Retinal pigment epithelial cell (primary cell): ENCODE measurements around the gene CRYL1.
A peak's percentile ranks its signal among the peaks of the same experiment; 100 is the strongest.
"Not testable (repeated sequence)": the region's sequence is repeated elsewhere in the genome, so short reads cannot be mapped to it uniquely, and the experiment has no call there.

Experiments
- DNase-seq: peaks from one replicate; pipeline ENCODE4 v3.0.0-alpha.2; 2010; ENCODE audit warnings: low read depth
- H3K4me3 ChIP-seq: 2 replicates; pipeline ENCODE4 v1.5.1; 2011; ENCODE audit warnings: mild to moderate bottlenecking, low read length, control low read depth, moderate library complexity
- TF ChIP-seq, protein P1 (sequence below): conservative IDR thresholded peaks from 2 replicates; pipeline ENCODE4 v1.5.1; 2011; ENCODE audit warnings: low read depth, low read length, control low read depth, inconsistent platforms

The CRYL1 gene

GRCh38 chr13:20435616-20436368, 89.9 kb downstream of the CRYL1 start:
- no peak overlapping the region for H3K4me3 ChIP-seq
- TF ChIP-seq, protein P1, sequence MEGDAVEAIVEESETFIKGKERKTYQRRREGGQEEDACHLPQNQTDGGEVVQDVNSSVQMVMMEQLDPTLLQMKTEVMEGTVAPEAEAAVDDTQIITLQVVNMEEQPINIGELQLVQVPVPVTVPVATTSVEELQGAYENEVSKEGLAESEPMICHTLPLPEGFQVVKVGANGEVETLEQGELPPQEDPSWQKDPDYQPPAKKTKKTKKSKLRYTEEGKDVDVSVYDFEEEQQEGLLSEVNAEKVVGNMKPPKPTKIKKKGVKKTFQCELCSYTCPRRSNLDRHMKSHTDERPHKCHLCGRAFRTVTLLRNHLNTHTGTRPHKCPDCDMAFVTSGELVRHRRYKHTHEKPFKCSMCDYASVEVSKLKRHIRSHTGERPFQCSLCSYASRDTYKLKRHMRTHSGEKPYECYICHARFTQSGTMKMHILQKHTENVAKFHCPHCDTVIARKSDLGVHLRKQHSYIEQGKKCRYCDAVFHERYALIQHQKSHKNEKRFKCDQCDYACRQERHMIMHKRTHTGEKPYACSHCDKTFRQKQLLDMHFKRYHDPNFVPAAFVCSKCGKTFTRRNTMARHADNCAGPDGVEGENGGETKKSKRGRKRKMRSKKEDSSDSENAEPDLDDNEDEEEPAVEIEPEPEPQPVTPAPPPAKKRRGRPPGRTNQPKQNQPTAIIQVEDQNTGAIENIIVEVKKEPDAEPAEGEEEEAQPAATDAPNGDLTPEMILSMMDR: peak; percentile 1
- DNase-seq: no peak

- DNase-seq, H3K4me3 ChIP-seq: not testable (repeated sequence)
Measured at GRCh38 chr13:20434210-20434609, 91.4 kb downstream of the CRYL1 start.

DNA sequence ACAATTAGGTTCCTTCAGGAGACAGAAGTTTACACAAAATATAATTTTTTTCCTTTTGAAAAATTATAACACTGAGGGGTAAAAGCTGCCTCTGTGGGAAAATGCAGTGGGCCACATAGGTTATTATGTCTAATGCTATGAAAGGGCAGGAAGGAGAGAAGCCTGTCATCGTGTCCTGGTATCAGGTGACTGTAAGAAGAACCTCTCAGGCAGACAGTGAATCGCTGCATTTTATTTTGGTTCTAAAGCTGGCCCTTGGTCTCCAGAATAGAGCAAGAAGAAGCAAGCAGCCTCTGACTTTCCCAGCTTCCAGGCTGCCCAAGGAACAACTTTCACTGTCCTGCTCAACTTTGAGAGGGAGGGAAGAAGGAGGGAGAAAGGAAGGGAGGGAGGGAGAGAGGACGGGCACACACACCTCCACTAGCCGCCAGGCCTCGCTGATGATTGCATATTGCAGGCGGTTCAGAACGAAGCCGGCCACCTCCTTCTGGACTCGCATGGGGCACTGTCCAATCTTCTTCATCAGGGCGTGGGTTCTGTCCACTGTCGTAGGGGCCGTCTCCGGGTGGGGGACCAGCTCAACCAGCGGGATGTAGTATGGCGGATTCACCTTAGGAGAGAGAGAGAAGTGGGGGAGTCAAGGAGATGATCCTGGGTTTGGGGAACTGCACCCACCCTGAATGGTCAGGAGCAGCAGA, 93.8 kb downstream of the CRYL1 start:
- TF ChIP-seq, protein P1: no peak
- no peak for DNase-seq
- no peak overlapping the region for H3K4me3 ChIP-seq

DNA sequence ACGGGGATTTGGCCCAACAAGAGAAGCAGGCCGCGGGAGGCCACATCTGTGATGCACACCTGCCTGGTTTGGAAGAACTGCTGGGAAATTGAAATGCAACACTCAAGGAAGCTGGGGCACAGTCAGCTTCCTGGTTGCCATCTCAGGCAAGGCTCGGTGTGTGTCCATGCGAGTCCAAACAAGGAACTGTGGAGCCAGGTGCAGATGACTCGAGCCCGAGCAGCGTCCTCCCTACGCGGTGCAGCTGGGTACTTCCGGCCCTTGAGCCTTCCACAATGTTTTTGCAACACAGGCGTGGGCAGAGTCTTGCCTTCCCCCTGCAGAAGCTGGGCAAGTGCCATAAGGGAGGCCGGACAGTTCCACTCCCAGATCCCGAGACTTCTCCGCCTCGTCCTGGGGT, 94.6 kb downstream of the CRYL1 start:
- DNase-seq: no peak
- TF ChIP-seq, protein P1: no peak
- H3K4me3 ChIP-seq: no peak overlapping the region

- H3K4me3 ChIP-seq: no peak overlapping the region
- TF ChIP-seq, protein P1: no peak
- no peak for DNase-seq
Measured at GRCh38 chr13:20430296-20430695, 95.4 kb downstream of the CRYL1 start.

DNA sequence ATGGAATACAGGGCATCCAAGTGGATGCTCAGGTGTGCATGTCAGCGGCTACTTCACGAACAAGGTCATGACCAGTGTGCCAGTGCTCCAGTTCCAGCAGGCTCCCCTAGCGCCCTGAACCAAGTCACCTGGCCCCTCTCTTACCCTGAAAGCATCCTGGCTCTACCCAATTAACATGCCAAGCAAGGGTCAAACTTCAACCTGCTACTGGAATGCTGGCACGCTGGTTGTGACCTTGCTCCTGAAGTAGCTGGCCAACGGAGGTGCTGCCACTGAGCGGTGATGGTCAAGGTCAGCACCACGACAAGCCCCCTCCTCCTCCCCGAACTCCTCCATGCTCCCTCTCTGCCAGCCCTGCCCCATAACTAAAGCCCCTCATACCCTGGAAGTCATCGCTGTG, 96.0 kb downstream of the CRYL1 start:
- DNase-seq: no peak
- TF ChIP-seq, protein P1: no peak
- no peak overlapping the region for H3K4me3 ChIP-seq

GRCh38 chr13:20428666-20429644, 96.7 kb downstream of the CRYL1 start:
- DNase-seq: no peak
- H3K4me3 ChIP-seq: no peak overlapping the region
- TF ChIP-seq, protein P1: no peak
